GM12875 (cell line): Measurements from ENCODE around the gene CYP27B1.

ENCODE experiments used
- H3K4me3 ChIP-seq: one replicate; pipeline ENCODE4 v1.5.1; 2011; ENCODE audit warnings: low read depth, low read length, control low read depth
- CTCF ChIP-seq: IDR thresholded peaks from 2 replicates; pipeline ENCODE4 v1.5.1; 2011; ENCODE audit warnings: low read depth, mild to moderate bottlenecking, control low read depth, inconsistent platforms, low read length, moderate library complexity, borderline replicate concordance; ENCODE audit not compliant: insufficient read depth

Gene CYP27B1

GRCh38 chr12:57771236-57771872 is 4.5 kb upstream of the CYP27B1 start:
- TF ChIP-seq CTCF: no peak

DNA sequence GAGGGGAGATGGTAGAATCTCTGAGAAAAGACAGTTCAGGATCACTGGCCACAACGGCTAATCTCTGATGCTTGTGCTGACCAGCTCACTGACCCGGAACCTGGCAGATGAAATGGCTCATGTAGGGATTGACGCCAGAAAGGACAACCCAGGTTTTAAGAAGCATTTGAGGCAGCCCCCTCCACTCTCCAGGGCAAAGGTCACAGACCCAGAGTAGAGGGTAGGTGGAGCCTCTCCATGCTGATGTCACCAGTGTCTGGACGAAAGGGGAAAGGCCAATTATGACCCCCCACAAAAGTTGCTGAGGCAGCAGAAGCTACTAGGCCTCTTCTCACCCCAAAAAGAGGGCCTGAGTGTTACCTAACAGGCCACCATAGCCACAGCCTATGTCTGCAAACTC is 3.9 kb upstream of the CYP27B1 start:
- H3K4me3 ChIP-seq: peak overlapping the region; percentile 5
- no peak for TF ChIP-seq CTCF

More at GRCh38 chr12:57771236-57771872, 4.5 kb upstream of the CYP27B1 start:
- H3K4me3 ChIP-seq: peak overlapping the region; percentile 89

DNA sequence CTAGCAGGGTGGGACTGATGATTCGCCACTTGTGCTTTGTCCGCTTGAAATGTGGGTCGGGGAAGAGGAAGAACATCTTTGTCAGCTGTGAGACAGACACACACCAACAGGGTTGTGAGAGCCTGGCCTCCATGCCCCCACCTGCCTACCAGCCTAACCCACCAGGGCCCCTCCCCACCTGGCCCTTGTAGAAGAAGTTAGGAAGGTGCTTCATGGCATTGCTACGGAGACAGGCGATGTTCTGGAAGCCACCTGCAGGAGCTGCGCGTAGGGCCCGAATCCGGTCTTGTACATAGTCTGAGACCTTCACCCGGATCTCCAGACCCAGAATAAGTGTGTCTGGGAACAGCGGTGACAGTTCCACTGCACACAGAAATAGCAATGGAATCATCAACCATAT is 2.7 kb upstream of the CYP27B1 start:
- no peak for TF ChIP-seq CTCF
- no peak overlapping the region for H3K4me3 ChIP-seq

GRCh38 chr12:57767876-57768275 is 998 bp upstream of the CYP27B1 start:
- H3K4me3 ChIP-seq: no peak overlapping the region
- TF ChIP-seq CTCF: no peak

GRCh38 chr12:57767305-57767698 is 424 bp upstream of the CYP27B1 start:
- no peak for TF ChIP-seq CTCF
- H3K4me3 ChIP-seq: no peak overlapping the region

DNA sequence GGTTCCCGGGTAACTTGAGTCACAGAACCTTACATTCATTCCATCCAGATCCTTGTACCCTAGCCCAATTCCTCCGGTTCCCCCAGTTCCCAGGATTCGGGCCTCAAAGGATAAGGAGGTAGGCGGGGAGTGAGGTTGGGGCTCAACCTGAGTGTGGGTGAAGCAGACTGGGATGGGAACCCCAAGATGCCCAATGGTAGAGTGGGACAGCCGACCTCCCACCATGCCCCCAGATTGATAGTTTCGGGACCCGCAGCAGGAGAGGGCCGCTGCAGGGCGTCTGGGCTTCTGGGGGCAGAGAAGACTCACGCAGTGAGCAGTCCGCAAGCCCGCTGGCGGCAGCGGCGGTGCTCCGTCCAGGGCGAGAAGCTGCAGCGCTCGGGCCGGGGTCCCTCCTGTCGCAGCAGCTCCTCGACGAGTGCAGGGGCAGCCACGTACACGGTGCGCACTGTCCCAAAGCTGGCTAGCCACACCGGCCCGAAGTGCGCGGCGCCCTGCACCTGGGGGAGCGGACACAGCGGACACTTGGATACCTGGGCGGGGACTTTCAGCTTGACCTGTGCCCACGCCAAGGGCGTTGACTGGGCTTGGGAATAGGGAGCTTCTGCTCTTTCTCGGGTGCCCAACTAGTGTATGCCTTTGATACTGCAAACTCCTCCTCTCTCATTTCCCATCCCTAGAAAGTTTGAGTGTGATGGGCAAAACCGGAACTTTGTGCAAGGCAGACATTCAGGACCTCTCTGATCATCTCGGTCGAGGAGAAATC is 997 bp downstream of the CYP27B1 start:
- H3K4me3 ChIP-seq: no peak overlapping the region
- no peak for TF ChIP-seq CTCF
